HG03469 (cell line): Measurements from ENCODE around the gene OLFML2A.
"Not testable (repeated sequence)": the region's sequence is repeated elsewhere in the genome, so short reads cannot be mapped to it uniquely, and the experiment has no call there.

ENCODE experiments used
- ATAC-seq: cut with Tn5 transposase; IDR thresholded peaks from one replicate; pipeline ENCODE4 v1.9.1; 2021; ENCODE audit warnings: mild to moderate bottlenecking, moderate library complexity, moderate number of reproducible peaks; ENCODE audit not compliant: unreplicated experiment

Gene OLFML2A

GRCh38 chr9:124760719-124761118, 16.2 kb upstream of the OLFML2A start:
- ATAC-seq: no peak

GRCh38 chr9:124761196-124761595, 15.7 kb upstream of the OLFML2A start:
- no peak for ATAC-seq

- ATAC-seq: no peak
Observed at GRCh38 chr9:124761710-124762109, 15.2 kb upstream of the OLFML2A start.

GRCh38 chr9:124762633-124763032, 14.3 kb upstream of the OLFML2A start:
- no peak for ATAC-seq

- ATAC-seq: no peak
Observed at GRCh38 chr9:124764774-124765438, 12.0 kb upstream of the OLFML2A start.

- no peak for ATAC-seq
Observed at GRCh38 chr9:124765439-124765835, 11.5 kb upstream of the OLFML2A start.

GRCh38 chr9:124766326-124766725, 10.6 kb upstream of the OLFML2A start:
- no peak for ATAC-seq

- ATAC-seq: no peak
Observed at GRCh38 chr9:124766815-124767554, 9.9 kb upstream of the OLFML2A start.

GRCh38 chr9:124767821-124768220, 9.1 kb upstream of the OLFML2A start:
- ATAC-seq: no peak

GRCh38 chr9:124768334-124768733, 8.6 kb upstream of the OLFML2A start:
- no peak for ATAC-seq

- ATAC-seq: no peak
Observed at GRCh38 chr9:124768750-124769548, 8.0 kb upstream of the OLFML2A start.

- no peak for ATAC-seq
Observed at GRCh38 chr9:124769549-124770358, 7.2 kb upstream of the OLFML2A start.

GRCh38 chr9:124770359-124771020, 6.4 kb upstream of the OLFML2A start:
- ATAC-seq: no peak

- ATAC-seq: peak; percentile 68
Observed at GRCh38 chr9:124771021-124771866, 5.7 kb upstream of the OLFML2A start, which contains the start of gene NR6A1. NR6A1 (minus strand) TSS chr9:124771311.

- no peak for ATAC-seq
Observed at GRCh38 chr9:124771867-124772679, 4.9 kb upstream of the OLFML2A start.

- ATAC-seq: not testable (repeated sequence)
Observed at GRCh38 chr9:124772877-124773276, 4.1 kb upstream of the OLFML2A start.

GRCh38 chr9:124773473-124774128, 3.3 kb upstream of the OLFML2A start:
- no peak for ATAC-seq
